ENCODE results near the gene TOP2B. TPM values are rescaled to one million over a fixed set of nuclear protein-coding genes. Genes with fewer than 3 reads are reported as not detected.

TOP2B gene
- total and polyA plus RNA-seq, 2 experiments from 2014 or later, result 92.0 to 179 TPM

- no peak for TF ChIP-seq ZNF462 (CRISPR knock-in tag; IDR thresholded peaks at IDR 0.05)
- TF ChIP-seq EZH2phosphoT487 (IDR thresholded peaks at IDR 0.05; ENCODE audit: unreplicated experiment), result no peak
- TF ChIP-seq POLR2AphosphoS5 (IDR thresholded peaks at IDR 0.05; ENCODE audit: low read depth), result no peak
- no peak for TF ChIP-seq CTCF (conservative IDR thresholded peaks at IDR 0.05; ENCODE audit: low read depth in 2 of 2)
- no peak for TF ChIP-seq ZNF331 (CRISPR knock-in tag; IDR thresholded peaks at IDR 0.05; ENCODE audit: low read depth)
- no peak for TF ChIP-seq STAT1 (IDR thresholded peaks at IDR 0.05; ENCODE audit: unreplicated experiment)
- no peak for TF ChIP-seq CREB1 (CRISPR knock-in tag; IDR thresholded peaks at IDR 0.05; ENCODE audit: low read depth)
- no peak for TF ChIP-seq ZNF114 (CRISPR knock-in tag; IDR thresholded peaks at IDR 0.05)
- TF ChIP-seq JUNB (IDR thresholded peaks at IDR 0.05; ENCODE audit: unreplicated experiment), result no peak
Measured at GRCh38 chr3:25586167-25586505, 78.6 kb downstream of the TOP2B start (continued).

Measured in GM23338 (cell line).